Loucy (cell line): ENCODE measurements around the gene LRRC26.

Experiments used
- EZH2phosphoT487 ChIP-seq: fragments of 200-600 bp; IDR thresholded peaks from 2 replicates; pipeline ENCODE4 v1.6.1; 2018; ENCODE audit warnings: antibody characterized with exemption, mild to moderate bottlenecking, moderate library complexity, borderline replicate concordance
- TF ChIP-seq, protein P1 (sequence below): fragments of 200-600 bp; sonication (generic); conservative IDR thresholded peaks from 2 replicates; pipeline ENCODE4 v1.5.1; 2014; ENCODE audit warnings: mild to moderate bottlenecking, antibody characterized with exemption, low read length

DNA sequence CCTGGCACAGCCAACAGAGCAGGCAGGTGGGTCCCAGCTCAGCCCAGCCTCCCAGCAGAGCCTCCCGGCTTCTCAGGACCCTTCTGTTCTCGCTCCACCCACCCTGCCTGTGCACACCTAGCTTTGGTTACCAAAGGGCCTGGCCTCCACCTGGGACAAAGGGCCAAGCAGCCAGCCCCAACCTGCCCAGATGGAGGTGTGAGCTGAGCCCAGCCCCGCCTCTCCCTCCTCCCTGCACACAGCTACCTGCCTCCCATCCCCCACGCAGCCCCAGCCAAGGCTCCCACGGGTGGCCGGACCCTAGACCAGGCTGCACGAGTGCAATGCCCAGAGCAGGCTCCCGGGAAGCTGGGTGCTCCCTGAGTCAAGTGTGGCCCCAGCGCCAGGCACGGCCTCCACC lies 25.1 kb upstream of the LRRC26 start:
- TF ChIP-seq, protein P1, sequence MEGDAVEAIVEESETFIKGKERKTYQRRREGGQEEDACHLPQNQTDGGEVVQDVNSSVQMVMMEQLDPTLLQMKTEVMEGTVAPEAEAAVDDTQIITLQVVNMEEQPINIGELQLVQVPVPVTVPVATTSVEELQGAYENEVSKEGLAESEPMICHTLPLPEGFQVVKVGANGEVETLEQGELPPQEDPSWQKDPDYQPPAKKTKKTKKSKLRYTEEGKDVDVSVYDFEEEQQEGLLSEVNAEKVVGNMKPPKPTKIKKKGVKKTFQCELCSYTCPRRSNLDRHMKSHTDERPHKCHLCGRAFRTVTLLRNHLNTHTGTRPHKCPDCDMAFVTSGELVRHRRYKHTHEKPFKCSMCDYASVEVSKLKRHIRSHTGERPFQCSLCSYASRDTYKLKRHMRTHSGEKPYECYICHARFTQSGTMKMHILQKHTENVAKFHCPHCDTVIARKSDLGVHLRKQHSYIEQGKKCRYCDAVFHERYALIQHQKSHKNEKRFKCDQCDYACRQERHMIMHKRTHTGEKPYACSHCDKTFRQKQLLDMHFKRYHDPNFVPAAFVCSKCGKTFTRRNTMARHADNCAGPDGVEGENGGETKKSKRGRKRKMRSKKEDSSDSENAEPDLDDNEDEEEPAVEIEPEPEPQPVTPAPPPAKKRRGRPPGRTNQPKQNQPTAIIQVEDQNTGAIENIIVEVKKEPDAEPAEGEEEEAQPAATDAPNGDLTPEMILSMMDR, result no peak
- no peak for TF ChIP-seq EZH2phosphoT487
